ENCODE results near the gene SIN3A. TPM values are rescaled to one million over a fixed set of nuclear protein-coding genes. Genes with fewer than 3 reads are reported as not detected.
A peak's percentile ranks its signal among the peaks of the same experiment; 100 is the strongest.

SIN3A gene
- total and polyA plus RNA-seq, 9 of the 15 experiments (the other 6 are each of a cell fraction or from before 2014, with no cell fraction given) = 11.1 to 70.3 (median 25.3) TPM

DNA sequence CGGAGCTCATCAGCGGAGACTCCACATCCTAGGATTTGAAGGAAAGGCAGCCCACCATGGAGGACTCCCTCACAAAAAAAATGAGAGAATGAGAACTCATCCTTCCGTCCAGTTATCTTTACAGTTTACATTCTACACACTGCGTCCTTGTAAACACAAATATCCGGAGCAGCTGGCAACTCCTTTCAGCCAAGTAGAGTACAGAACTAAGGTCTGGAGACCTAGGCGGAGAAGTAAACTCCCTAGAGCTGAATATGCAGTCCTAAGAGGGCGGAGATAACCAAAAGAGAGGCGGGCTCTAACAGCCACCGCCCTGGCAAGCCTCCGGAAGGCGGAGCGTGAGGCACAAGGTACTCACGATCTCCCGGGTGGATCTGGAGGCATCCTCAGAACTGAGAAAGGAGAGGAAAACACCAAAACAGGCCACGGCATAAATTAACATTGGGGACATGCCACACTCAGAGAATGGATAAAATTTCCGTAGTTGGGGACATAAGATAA lies 924 bp upstream of the SIN3A start (continued):
- TF ChIP-seq ZHX1 (conservative IDR thresholded peaks at IDR 0.05; ENCODE audit: low read length) = no peak
- no peak for TF ChIP-seq MAZ (CRISPR knock-in tag; conservative IDR thresholded peaks at IDR 0.05 in 1 of 2, IDR thresholded peaks at IDR 0.05 in 1 of 2)
- peak; percentile 78 for TF ChIP-seq BRD9 (IDR thresholded peaks at IDR 0.05; ENCODE audit: low read depth, partially characterized antibody)
- peak; percentile 19 to 30; a peak in 3 of 4 replicates for TF ChIP-seq MNT (conservative IDR thresholded peaks at IDR 0.05)
- TF ChIP-seq JUN (IDR thresholded peaks at IDR 0.05; ENCODE audit: borderline replicate concordance, low read depth, low read length) = no peak
- 0 out of 2 replicates have a peak, but pooled peaks have one; percentile 49 for TF ChIP-seq JUN (CRISPR knock-in tag; IDR thresholded peaks at IDR 0.05; ENCODE audit: borderline replicate concordance)
- no peak for TF ChIP-seq ZNF511 (CRISPR knock-in tag; IDR thresholded peaks at IDR 0.05)
- peak; percentile 8; the same call in 1 of the 2 replicates for TF ChIP-seq BHLHE40 (IDR thresholded peaks at IDR 0.05; ENCODE audit: low read length)
- no peak for TF ChIP-seq TEAD2 (tag; IDR thresholded peaks at IDR 0.05)

All from K562 (cell line).